Stimulated activated naive CD8-positive, alpha-beta T cell treated with anti-CD3 and anti-CD28 coated beads, Interleukin-15, Interleukin-2, amounts not matched to agents 100 ng/mL and 50 ng/mL, for 24 hours (primary cell): Measurements from ENCODE around the gene MYBPC3.

Experiments
- H3K27ac Mint-ChIP-seq: one replicate; pipeline ENCODE4 v1.8.0; 2021; ENCODE audit warnings: mild to moderate bottlenecking, mixed read lengths
- H3K27me3 Mint-ChIP-seq: one replicate; pipeline ENCODE4 v1.8.0; 2021; ENCODE audit warnings: mixed read lengths
- H3K36me3 Mint-ChIP-seq: one replicate; pipeline ENCODE4 v1.8.0; 2021; ENCODE audit warnings: low read depth, mixed read lengths
- H3K4me1 Mint-ChIP-seq: one replicate; pipeline ENCODE4 v1.8.0; 2021; ENCODE audit warnings: low read depth, mixed read lengths
- H3K4me3 Mint-ChIP-seq: one replicate; pipeline ENCODE4 v1.8.0; 2021; ENCODE audit warnings: mild to moderate bottlenecking, mixed read lengths
- H3K9me3 Mint-ChIP-seq: one replicate; pipeline ENCODE4 v1.8.0; 2021; ENCODE audit warnings: mixed read lengths

The MYBPC3 gene

DNA sequence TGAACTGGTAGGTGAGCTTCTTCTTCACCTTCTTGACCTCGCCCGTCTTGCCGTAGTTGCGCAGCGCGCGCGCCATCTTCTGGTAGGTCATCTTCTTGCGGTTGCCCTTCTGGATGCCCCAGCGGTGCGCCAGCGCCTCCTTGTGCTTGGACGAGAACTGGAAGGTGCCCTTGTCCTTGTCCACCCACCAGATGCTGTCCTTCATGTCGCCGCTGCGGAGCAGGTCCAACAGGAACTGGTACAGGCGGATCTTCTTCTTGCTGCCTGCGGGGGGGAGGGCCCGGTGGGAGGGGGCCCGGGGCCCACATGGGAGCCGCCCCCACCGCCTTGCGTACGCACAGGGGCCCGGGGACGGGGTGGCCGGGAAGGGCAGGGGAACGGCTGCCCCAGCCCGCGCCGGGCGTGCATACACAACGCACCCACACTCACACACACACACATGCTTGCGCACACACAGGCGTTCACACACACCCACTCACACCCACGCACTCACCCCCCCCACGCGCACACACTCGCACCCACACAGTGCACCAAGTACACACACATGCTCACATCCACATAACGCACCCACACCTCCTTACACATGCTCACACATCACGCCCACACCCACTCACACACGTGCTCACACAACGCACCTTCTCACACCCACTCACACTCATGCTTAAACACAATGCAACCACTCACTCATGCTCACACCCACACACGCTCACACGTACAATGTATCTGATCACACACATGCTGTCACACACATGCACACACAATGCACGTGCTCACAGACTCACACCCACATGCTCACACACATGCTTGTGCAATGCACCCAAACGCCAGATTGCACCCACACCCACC, 3.0 kb upstream of the MYBPC3 start:
- Mint-ChIP-seq H3K4me3 (no peak overlapping the region), H3K27ac (no peak overlapping the region), H3K36me3 (no peaks in the 10 kb centered on the region), H3K27me3 (no peaks in the 10 kb centered on the region), H3K4me1 (peaks cover 14% of the 10 kb centered on the region), H3K9me3 (no peaks in the 10 kb centered on the region)

DNA sequence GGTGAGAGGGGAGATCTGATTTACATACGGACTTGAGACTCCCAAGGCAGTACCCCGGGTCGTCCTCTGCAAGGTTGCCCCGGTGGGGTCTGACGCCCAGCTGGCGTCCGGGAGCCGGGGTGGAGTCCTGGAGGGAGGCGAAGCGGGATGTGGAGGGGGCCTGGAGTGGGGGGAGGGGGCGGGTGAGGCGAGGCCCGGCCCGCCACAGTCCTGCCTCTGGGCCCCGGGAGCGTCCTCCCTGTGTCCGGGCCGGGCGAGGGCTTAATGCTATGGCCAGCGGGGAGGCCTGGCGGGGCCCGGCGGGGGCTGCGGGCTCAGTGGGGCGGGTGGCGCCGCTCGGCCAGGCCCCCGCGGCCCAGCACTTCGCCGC, 2.4 kb upstream of the MYBPC3 start:
- Mint-ChIP-seq H3K36me3 (no peaks in the 10 kb centered on the region), H3K27me3 (no peaks in the 10 kb centered on the region), H3K9me3 (no peaks in the 10 kb centered on the region), H3K4me1 (peaks cover 9% of the 10 kb centered on the region), H3K27ac (no peak overlapping the region), H3K4me3 (no peak overlapping the region)

DNA sequence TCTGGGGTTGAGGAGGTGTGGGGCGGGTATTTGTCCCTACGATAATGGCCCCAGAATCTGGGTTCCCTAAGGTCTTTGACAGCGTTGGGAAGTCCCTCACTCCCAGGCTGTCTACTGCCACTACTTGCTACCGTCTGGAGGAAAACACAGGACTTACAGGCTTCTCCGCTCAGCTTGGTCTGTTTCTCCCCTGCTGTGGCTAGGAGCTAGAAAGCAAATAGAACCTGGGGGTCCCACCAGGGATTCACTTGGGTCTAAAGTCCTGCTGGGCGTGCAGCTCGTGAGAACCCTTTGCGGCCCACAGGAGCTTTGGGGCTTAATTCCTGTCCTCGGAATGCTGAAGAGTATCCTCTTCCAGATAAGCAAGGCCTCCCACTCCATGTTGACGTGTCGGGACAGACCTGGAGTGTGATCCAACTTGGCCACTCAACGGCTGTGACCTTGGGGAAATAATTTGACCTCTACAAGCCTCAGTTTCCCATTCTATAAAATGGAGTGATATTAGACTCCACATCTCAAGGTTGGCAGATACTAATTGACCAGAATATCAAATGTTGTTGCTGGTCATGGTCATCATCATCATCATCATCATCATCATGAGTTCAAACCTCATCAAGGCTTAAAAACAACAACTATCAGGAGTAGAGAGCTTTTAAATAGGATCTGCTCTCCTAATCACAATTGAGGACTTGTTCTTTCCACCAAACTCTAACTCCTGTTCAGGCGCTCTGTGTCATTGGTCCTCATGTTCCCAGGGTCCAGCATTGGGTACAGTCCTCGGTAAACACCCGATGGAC, 1.7 kb upstream of the MYBPC3 start:
- peaks cover 2% of the 10 kb centered on the region for H3K4me1 Mint-ChIP-seq
- no peaks in the 10 kb centered on the region for H3K27me3 Mint-ChIP-seq
- no peaks in the 10 kb centered on the region for H3K9me3 Mint-ChIP-seq
- no peak overlapping the region for H3K27ac Mint-ChIP-seq
- no peaks in the 10 kb centered on the region for H3K36me3 Mint-ChIP-seq
- no peak overlapping the region for H3K4me3 Mint-ChIP-seq

DNA sequence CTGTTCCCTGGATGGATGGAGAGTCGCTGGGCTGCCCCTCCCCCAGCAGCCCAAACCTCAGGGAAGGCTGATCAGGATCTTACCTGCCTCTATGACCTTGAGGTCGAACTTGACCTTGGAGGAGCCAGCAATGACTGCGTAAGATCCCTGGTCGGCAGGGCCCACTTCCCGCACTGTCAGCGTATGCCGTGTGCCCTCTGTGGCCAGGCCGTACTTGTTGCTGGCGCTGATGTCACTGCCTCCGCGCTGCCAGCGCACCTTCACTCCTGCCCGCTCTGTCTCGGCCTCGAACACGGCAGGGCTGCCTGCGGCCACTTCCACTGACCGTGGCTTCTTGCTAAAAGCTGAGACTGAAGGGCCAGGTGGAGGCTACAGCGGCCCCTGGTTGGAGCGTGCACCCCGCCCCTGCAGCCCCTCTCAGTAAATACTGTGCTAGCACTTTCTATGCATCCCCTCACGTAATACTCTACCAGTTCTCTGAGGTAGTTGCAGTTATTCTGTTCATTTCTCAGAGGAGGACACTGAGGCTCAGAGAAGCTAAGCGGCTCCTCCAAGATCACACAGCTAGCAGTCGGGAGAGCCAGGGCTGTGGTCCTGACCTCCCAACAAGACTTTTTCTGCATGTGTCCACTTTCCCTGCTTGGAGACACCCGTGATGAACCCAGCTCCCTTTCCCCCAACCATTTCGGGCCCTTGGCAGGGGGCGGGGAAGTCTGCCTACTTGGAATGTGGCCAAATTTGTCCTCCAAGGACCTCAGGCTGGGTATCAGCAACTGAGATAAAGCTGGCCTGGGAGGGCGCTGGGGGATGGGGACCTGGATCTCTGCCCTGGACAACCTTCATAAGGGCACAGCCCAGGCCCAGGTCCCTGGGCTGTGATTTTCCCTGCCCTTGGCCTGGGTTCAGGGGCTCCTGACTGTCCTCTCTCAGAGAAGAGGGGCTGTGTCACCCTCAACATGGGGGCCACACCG, 1.1 kb downstream of the MYBPC3 start:
- Mint-ChIP-seq H3K36me3 (no peaks in the 10 kb centered on the region), H3K4me3 (no peak overlapping the region), H3K9me3 (no peaks in the 10 kb centered on the region), H3K27me3 (no peaks in the 10 kb centered on the region), H3K4me1 (no peaks in the 10 kb centered on the region), H3K27ac (no peak overlapping the region)

DNA sequence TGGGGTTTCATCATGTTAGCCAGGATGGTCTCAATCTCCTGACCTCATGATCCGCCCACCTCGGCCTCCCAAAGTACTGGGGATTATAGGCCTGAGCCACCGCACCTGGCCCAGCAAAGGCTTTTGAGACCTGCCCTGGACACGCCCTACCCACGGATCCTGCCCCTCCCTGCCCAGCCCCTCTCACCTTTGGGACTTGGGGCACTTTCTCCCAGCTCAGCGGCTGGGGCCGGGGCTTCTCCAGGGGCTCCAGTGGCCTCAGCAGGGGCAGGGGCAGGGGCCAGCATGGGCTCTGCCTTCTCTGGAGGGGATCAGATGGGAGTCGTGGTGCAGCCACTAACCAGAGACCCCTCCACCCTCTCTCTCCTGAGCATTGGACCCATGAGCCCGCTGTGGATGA, 2.2 kb downstream of the MYBPC3 start:
- Mint-ChIP-seq H3K9me3 (no peaks in the 10 kb centered on the region), H3K4me3 (no peak overlapping the region), H3K36me3 (no peaks in the 10 kb centered on the region), H3K27ac (no peak overlapping the region), H3K27me3 (no peaks in the 10 kb centered on the region), H3K4me1 (no peaks in the 10 kb centered on the region)

DNA sequence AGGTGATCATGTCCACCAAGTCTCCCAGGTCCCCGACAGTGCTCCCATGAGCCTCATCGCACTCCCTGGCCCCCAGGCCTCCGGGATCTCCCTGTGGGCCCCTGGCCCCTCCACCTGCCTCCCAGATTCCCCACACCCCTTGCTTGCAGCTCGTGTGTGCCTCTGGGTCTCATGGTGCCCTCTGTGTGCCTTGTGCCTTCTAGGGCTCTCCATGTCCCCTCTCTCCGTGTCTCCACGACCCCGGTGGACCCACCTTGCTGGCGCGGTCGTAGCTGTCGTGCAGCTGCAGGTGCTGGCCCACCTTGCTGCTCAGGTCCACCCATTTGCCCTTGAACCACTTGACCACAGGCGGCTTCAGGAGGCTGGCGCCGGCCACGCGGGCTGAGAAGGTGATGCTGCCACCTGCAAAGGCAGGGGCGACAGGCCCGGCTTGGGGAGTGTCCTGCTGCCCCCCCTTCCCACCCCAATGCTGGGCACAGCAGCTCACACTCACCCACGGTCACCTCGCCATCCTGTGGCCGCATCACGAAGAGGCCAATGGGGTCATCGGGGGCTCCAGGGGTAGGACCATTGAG, 2.9 kb downstream of the MYBPC3 start:
- Mint-ChIP-seq H3K36me3 (no peaks in the 10 kb centered on the region), H3K27me3 (no peaks in the 10 kb centered on the region), H3K27ac (no peak overlapping the region), H3K9me3 (no peaks in the 10 kb centered on the region), H3K4me3 (no peak overlapping the region), H3K4me1 (no peaks in the 10 kb centered on the region)

DNA sequence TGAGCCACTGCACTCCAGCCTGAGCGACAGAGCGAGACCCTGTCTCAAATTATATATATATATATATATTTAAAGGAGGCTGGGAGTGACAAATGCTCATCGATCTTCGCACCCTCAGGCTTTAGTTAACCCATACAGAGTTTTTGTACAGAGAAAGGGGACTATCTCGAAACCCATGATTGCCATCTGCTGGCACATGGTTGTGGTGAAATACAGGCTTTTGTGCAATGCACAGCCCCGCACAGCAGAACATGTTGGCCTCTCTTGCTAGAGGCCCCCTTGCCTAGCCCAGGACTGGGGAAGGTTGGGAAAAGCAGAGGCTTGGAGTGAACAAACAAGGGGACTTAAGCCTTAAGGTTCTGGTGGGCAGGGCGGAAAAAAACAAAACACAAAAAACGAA, 3.6 kb downstream of the MYBPC3 start:
- no peaks in the 10 kb centered on the region for H3K9me3 Mint-ChIP-seq
- no peak overlapping the region for H3K4me3 Mint-ChIP-seq

DNA sequence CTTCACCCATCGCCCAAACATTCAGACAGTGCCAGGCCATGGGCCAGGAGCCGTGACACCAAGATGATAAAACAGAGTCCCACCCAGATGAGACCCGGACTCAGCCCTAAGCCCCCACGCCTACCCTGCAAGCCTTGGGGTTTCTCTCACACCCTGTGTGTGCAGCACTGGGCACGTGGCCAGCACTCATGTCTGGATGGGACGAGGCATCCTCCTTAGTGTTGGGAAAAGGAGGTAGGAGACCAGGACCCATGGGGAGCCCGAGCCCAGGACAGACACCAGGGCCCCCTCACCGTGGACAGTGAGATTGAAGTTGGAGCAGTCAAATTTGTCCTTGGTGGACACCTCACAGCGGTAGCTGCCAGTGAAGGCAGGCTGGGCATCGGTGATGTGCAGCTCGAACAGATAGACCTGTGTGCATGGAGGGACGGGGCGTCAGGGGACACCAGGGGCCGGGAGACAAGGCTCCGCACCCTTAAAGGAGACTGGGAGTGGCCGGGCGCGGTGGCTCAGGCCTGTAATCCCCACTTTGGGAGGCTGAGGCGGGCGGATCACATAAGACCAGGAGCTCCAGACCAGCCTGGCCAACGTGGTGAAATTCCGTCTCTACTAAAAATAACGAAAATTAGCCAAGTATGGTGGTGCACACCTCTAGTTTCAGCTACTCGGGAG, 4.2 kb downstream of the MYBPC3 start:
- Mint-ChIP-seq H3K36me3 (no peaks in the 10 kb centered on the region), H3K9me3 (no peaks in the 10 kb centered on the region), H3K27me3 (no peaks in the 10 kb centered on the region), H3K4me1 (no peaks in the 10 kb centered on the region), H3K27ac (no peak overlapping the region), H3K4me3 (no peak overlapping the region)

More for the DNA sequence above, 3.6 kb downstream of the MYBPC3 start:
- no peak overlapping the region for H3K27ac Mint-ChIP-seq
- no peaks in the 10 kb centered on the region for H3K36me3 Mint-ChIP-seq
- H3K27me3 Mint-ChIP-seq: no peaks in the 10 kb centered on the region
- H3K4me1 Mint-ChIP-seq: no peaks in the 10 kb centered on the region

DNA sequence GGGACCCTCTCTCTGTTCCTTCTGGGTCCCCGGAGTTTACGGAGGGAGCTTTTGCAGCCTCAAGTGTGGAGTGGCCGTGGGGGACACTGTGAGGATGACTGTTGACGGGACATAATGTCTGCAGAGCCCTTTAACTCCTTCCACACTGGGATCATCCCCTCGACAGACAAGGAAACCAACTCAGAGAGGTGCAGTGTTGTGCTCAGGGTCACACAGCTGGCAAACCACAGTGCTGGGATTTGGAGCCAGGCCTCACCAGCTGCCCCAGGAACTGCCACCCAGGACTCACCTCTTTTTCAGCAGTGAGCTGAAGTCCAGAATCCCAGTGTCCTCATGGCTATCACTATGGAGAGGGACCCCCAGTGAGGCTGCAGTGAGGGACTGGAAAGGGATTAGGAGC, 5.4 kb downstream of the MYBPC3 start:
- H3K9me3 Mint-ChIP-seq: no peaks in the 10 kb centered on the region
- H3K27me3 Mint-ChIP-seq: no peaks in the 10 kb centered on the region
- no peak overlapping the region for H3K27ac Mint-ChIP-seq
- H3K4me3 Mint-ChIP-seq: no peak overlapping the region
- no peaks in the 10 kb centered on the region for H3K36me3 Mint-ChIP-seq
- H3K4me1 Mint-ChIP-seq: no peaks in the 10 kb centered on the region

DNA sequence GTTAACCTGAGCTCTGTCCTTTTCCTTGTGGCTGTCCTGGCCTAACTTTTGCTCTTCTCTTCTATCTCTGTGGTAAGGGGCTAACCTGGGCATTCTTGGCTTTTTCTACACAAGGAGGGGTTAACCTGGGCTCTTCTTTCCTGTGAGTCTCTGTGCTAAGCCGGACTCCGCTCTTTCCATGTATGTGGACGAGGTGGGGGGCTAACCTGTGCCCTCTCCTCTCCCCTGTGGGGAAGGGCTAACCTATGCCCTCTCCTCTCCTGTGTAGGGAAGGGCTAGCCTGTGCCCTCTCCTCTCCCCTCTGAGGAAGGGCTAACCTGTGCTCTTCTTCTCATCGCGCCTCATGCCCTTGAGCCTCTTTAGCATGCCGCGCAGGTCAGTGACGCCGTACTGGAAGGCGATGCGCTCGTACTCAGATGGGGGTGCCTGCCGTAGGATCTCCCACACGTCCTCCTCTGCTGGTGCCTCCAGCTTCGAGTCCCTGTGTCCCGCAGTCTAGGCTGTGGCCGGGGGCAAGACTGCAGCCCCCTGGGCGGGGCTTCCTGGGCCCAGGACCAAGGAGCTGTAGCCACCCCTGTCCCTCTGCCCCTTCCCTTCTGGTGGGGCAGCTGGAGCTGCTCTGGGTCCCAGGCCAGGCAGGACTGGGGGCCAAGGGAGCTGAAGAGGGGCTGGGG, 6.5 kb downstream of the MYBPC3 start:
- no peak overlapping the region for H3K4me3 Mint-ChIP-seq
- H3K27ac Mint-ChIP-seq: no peak overlapping the region
- H3K36me3 Mint-ChIP-seq: no peaks in the 10 kb centered on the region
- H3K9me3 Mint-ChIP-seq: no peaks in the 10 kb centered on the region
- H3K4me1 Mint-ChIP-seq: no peaks in the 10 kb centered on the region
- H3K27me3 Mint-ChIP-seq: no peaks in the 10 kb centered on the region

DNA sequence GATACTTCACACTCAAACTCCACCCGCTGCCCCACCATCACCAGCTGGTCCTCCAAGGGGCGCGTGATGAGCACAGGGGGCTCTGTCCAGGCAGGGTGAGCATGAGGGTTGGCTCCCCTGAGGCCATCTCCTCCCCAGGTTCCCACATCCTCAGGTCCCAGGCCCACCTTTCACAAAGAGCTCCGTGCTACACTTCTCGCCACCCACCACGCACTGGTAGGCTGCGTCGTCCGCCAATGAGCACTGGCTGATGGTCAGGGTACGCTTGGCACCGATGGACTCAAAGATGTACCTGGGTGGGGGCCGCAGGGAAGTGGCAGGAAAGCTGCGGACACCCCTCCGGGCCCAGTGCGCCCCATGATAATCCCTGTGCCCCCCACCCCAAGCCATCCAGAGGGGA, 9.6 kb downstream of the MYBPC3 start:
- Mint-ChIP-seq H3K9me3 (no peaks in the 10 kb centered on the region), H3K36me3 (no peaks in the 10 kb centered on the region), H3K4me3 (no peak overlapping the region), H3K27ac (no peak overlapping the region), H3K27me3 (no peaks in the 10 kb centered on the region), H3K4me1 (no peaks in the 10 kb centered on the region)

DNA sequence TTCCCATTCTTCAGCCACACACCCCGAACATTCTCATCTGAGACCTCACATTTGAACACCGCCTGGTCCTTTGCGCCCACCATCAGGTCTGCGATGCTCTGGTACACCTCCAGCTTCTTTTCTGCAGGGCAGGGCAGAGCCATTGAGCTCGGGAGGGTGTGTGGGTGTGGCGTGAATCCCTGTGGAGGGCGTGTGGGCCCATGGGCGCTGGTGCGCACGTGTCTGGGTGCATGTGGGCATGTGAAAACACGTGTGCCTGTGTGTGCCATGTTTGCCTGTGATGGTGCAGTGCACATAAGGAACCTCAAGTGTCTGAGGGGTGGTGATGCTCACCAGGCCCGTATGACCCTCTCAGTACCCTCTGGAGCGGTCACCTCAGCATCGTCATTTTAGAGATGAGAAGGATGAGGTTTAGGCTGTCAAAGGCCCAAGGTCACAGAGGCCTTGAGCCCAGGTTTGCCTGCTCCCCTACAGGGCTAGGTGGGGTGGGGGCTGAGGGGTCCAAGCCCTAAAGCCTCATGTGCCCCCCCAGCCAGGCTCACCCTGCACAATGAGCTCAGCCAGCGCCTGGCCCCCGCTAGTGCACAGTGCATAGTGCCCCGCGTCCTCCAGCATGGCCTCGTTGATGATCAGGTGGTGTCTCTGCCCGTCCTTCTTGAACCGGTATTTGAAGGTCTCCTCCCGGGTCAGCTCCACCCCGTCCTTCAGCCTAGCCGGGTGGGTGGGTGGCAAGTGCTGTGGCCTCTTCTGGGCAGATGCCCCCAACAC, 10.3 kb downstream of the MYBPC3 start:
- H3K36me3 Mint-ChIP-seq: no peaks in the 10 kb centered on the region
- H3K9me3 Mint-ChIP-seq: no peaks in the 10 kb centered on the region
- H3K27ac Mint-ChIP-seq: no peak overlapping the region
- no peak overlapping the region for H3K4me3 Mint-ChIP-seq
- H3K27me3 Mint-ChIP-seq: no peaks in the 10 kb centered on the region
- no peaks in the 10 kb centered on the region for H3K4me1 Mint-ChIP-seq
